GM12873 (cell line): ENCODE data around the gene LMAN2.

Experiments
- TF ChIP-seq, protein P1 (sequence below): IDR thresholded peaks from 2 replicates; pipeline ENCODE4 v1.5.1; 2012; ENCODE audit warnings: low read depth, mild to moderate bottlenecking, moderate library complexity, low read length, control low read depth; ENCODE audit not compliant: insufficient read depth; ENCODE audit errors: missing control alignments

The LMAN2 gene

GRCh38 chr5:177361418-177362291 lies 10.2 kb upstream of the LMAN2 start:
- TF ChIP-seq, protein P1, sequence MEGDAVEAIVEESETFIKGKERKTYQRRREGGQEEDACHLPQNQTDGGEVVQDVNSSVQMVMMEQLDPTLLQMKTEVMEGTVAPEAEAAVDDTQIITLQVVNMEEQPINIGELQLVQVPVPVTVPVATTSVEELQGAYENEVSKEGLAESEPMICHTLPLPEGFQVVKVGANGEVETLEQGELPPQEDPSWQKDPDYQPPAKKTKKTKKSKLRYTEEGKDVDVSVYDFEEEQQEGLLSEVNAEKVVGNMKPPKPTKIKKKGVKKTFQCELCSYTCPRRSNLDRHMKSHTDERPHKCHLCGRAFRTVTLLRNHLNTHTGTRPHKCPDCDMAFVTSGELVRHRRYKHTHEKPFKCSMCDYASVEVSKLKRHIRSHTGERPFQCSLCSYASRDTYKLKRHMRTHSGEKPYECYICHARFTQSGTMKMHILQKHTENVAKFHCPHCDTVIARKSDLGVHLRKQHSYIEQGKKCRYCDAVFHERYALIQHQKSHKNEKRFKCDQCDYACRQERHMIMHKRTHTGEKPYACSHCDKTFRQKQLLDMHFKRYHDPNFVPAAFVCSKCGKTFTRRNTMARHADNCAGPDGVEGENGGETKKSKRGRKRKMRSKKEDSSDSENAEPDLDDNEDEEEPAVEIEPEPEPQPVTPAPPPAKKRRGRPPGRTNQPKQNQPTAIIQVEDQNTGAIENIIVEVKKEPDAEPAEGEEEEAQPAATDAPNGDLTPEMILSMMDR: peak; percentile 40

DNA sequence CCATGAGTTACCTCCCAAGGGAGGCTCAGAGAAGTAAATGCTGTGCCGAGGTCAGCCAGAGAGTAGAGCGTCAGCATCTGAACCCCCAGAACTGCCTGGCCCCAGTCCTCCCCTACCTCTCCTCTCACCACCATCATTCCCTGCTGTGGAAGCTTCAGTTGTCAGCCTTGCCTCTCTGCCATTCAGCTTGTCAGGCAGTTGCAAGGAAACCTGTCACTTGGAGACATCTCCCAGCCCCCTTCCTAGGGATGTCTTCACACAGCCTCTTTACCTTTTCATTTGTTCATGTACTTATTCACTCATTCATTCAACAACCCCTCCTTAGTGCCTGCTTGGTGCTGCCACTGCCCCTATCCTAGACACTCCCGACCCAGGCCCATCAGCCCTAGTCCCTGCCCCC lies 8.4 kb upstream of the LMAN2 start:
- TF ChIP-seq, protein P1: no peak

DNA sequence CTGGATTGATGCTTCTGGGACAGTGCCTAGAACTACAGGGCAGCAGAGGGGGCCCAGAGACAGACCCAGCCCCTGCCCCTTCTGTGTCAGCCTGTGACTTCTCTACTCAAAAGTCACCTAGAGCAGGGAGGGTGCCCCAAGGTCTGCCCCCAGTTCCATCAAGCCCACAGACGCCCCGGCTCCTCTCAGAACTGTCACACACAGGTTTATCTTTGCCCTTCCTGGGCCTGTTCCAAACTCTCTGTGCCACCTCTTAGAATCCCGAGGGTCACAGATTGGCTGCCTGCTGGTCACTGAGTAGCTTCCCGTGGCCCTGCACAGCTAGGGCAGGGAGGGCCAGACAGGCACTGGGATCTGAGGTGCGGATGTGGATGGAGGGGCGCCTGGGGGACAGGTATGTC lies 8.0 kb upstream of the LMAN2 start:
- TF ChIP-seq, protein P1: no peak

DNA sequence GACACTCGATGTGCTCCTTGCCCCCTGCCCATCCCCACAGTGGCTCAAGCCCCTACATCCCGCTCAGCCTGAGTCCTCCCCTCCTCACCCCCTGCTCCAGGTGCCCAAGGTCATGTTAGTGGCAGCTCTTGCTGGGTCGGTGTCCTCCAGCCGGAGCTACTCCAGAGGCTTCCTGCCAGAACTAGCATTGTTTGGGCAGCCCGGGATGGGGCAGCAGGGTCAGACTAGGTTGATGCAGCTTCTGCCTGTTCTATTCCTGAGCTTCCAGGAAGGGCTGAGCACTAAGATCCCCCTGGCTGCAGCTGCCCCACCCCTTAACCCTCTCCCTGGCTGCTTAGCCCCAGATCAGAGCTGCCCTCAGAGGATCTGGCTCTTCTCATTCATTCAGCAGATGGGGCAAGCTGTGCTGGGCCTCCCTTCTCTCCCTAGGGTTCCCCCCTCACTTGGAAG lies 6.9 kb upstream of the LMAN2 start:
- TF ChIP-seq, protein P1: no peak

DNA sequence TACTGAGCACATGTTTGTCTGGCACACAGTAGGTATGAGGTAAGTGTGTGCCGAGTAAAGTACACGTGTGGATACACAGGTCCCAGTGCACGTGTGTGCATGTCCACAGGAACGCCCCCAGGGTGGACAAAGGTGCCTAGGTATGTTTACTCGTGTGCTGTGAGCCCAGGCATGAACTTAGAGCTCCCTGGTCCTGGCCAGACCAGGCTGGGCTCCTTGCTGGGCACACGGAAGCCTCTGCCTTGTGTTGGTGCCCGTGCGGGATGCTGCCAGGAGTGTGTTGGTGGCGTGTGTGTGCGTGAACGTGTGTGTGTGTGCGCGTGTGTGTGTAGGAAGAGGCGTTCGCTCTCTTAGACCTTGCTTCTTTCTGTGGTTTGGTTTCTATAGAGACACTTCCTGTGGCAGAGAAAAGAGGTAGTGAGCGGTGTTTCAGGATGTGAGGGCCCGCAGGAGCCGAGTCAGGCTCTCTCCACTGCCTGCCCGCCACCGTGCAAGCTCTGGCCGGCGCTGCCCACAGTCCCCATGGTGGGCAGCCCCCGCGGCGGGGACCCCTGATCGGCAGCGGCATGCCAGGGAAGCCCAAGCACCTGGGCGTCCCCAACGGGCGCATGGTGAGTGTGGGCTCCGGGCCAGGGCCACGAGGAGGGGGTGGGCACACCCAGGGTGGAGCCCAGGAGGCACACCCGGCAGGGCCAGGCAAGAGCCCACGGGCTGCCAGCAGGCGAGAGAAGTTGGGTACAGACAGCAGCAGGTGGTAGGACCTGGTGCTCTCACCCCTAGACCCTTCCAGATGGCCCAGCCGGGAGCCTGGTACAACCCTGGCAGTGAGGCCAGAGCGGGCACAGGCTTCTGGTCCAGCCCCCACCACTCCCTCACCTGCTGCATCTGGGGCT lies 6.2 kb upstream of the LMAN2 start, which contains the start of gene RGS14:
Gene RGS14, plus strand, starts transcription at position 466 of the 893 bp plus-strand sequence. Its CDS starts 101 bp downstream, at position 567.
- TF ChIP-seq, protein P1: no peak

- TF ChIP-seq, protein P1: no peak
These were observed 5.6 kb upstream of the LMAN2 start for GRCh38 chr5:177357146-177357458.

DNA sequence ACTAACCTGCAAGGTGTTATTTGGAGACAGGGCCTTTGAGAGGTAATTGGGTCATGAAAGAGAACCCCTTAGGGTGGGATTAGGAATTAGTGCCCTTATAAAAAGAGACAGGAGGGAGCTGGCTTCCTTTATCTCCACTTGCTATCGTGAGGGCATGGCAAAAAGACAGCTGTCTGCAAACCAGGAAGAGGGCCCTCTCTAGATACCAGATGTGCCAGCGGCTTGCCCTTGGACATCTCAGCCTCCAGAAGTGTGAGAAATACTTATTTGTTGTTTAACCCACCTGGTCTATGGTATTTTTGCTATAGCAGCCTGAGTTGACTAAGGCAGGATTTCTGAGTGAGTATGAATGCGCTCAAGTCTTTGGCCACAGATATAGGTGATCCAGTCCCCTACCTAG lies 5.3 kb upstream of the LMAN2 start:
- TF ChIP-seq, protein P1: no peak
